NCI-H446 (cell line): Measurements from ENCODE around the gene DNAH9.

Source experiments
- DNase-seq, 2 experiments: peaks; one replicate each; lab custom pipeline; 2025; lab: John Stamatoyannopoulos, UW

DNAH9 gene

DNA sequence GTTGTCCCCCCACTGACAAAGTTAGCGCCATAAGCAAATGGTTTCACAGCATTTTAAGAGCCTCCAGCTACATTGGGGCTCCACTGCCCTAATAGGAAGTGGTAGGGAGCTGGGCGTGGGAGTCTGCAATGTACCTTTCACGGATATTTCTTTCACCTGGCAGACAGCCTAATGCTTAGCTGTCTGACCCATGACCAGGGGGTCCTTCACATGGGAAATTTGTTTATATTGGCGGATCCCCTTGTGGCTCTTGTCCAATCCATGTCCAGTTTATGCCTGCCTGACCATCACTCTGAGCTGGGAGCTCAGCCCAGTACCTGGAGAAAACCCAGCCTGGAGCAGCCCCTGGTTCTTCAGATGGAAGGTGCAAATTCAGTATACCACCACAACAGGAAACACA lies 254.0 kb downstream of the DNAH9 start:
- DNase-seq = no peak

DNA sequence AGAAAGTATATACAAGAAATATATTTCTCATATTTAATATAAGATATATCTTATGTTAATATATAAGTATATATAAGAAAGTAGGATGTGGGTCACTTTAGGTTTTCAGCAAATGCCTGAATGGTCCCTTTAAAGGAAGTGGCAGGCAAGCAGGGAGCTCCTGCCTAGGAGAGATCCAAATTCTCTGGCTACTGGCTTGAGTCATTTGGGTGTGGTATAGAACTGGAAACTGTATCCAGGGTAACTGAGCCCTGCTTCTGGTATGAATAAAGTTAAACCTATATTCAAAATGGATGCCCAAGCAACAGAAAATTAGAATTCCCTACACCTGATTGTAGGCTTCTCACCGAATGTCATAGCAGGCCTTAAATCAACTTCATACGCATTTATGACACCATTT lies 254.6 kb downstream of the DNAH9 start:
- DNase-seq = no peak

DNA sequence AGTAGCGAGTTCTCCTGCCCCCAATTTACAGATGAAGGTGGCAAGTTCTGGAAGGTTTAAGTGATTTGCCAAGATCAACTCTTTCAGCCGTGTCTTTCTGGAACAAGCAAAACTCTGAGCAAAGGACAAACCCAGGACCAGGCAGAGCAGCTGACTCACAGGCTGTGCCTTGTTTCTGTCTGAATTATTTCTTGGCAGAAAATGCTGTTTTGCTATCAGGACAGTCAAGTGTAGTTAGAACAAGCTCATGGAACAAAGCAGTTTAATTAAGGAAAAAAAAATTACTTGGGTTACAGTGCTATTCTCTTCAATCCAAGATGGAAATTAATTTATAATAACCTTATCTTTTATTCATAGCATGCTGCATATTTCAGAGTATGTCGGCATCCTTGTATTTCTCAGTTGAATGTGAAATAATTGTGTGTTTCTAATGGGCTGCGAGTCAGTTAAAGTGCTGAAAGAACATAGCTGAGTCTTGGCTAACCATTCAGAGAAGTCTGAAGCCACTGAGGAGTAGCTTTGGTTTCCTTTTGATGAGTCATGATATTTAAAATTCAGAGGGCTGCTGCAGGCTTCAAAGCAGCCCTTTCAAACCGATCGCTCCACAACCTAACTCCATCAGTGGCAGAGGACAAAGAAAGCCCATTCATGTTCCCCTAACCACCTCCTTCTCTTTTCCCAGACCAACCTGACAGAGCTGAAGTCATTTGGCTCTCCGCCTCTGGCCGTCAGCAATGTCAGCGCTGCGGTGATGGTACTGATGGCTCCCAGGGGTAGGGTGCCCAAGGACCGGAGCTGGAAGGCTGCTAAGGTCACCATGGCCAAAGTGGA lies 255.3 kb downstream of the DNAH9 start:
- DNase-seq = no peak

DNA sequence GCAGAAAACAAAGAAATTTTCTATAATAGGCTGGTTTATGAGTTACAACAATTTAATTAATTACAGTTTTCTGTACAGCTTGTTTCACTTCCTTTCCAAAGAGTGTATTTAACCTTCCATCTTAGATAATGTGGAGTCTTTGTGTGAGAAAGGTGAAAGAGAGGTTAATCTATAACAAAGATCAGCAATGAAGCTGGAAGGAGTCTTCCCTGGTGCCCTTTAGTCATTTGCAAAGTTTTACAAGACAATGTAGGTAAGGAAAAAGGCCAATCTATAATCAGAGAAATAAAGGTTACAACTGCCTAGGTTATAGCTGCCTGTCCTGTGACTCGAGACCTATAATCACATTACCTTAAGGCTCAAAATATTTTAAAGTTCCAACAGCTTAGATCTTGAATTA lies 257.0 kb downstream of the DNAH9 start:
- no peak for DNase-seq

DNA sequence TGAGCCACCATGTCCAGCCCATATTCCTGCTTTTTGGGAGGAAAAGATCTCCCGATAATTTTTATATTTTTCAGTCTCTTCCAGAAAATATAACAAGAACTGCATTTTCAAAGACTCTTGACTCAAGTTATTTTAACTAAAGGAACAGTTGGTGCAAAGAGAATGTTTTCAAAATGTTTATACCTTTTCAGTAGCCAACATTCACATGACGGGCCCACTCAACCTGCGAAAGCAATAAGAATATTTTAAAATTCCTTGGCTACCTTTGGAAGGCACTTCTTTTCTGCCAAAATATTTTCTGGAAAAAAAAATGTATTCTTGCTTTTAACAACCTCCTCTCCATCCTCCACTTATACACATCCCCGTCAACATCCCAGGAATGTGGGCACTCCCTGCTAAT lies 258.7 kb downstream of the DNAH9 start:
- no peak for DNase-seq

DNA sequence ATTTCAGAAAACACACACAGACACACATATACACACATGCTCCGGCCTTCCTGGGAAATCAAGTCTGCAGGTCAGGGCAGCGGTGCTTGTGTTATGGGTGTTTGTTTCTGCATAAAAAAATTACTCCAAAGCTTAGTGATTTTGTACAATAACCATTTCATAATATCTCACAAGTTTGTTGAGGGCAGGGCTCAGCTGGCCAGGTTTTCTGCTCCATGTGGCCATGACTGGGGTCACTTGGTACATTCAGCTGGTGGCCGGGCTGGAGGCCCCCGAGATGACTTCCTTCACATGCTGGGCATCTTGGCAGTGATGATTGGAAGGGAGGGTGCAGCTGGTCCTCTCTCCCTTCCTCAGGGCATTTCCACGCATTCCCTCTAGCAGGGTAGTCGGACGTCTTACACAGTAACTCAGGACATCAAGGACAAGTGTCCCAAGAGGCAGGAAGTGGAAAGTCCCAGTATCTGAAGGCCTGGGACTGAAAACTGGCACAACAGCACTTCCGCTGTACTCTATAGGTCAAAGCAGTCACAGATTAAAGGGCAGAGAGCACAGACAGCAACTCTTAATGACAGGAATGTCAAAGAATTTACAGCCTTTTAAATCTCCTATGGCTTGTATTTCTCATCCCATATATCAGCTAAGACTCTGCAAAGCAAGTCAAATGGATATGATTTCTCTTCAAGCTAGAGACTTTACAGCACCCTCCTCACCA lies 271.6 kb downstream of the DNAH9 start:
- no peak for DNase-seq

DNA sequence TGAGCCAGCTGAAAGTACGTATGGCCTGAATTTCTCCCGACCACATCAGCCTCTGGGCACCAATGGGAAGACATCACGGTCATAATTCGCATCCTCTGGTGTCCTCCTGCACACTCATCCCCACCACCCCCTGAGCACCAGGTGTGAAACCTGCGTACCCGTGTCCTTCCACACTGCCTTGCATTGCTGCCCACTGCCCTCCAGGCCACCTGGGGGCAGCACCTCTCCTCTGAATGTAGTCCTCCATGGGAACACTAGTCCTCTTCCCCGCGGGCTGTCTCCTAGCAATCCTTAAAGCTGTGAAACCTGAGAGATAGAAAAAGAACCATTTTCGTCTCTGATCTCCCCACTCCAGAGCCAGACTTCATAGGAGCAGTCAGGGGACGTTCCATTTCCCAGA lies 273.5 kb downstream of the DNAH9 start:
- DNase-seq = no peak

DNA sequence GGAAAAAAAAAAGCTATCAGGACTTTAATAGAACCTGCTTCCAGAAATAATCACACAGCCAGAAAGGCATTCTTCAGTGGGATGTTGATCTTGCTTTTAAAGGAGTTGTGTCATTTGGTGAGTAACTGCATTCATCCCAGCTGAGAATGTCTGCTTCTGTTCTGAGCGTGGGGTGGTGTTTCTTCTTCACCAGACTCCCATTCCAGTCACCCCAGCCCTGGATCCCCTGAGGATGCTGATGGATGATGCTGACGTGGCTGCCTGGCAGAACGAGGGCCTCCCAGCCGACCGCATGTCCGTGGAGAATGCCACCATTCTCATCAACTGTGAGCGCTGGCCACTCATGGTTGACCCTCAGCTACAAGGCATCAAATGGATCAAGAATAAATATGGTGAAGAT lies 276.5 kb downstream of the DNAH9 start:
- no peak for DNase-seq

DNA sequence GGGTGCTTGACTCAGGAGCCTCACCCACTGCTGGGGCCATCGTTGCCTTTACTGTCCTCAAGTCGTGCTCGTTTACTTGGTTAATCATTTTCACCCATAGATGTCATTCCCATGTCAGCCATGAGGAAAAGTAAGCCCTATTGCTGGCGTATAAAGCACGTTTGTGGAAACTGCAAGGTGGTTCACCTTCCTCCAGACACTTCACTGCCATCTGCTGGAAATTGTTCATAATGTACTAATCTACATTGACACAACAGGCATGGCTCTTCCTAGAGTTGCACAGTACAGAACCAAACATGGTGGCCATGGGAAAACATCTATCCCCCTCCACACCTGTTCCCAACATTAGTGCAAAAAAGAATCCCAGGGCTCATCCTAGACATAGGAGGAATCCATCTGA lies 282.4 kb downstream of the DNAH9 start:
- DNase-seq = no peak

DNA sequence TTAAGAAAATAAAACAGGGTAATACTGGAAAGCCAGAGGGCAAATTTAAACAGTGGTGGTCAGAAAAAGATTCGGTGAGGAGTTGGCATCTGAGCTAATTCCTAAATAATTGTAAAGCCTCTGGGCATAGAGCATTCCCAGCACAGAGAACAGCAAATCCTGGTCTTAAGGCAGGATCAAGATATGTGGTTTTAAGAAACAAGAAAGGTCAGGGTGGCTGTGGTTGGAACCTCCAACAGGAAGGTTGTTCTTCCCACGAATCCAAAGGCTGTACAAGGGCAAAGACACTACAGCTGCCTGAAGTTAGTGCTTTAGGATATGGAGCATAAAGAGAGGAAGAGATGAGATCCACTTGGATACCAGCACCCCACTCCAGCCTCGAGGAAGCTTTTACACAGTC lies 284.4 kb downstream of the DNAH9 start:
- no peak for DNase-seq

DNA sequence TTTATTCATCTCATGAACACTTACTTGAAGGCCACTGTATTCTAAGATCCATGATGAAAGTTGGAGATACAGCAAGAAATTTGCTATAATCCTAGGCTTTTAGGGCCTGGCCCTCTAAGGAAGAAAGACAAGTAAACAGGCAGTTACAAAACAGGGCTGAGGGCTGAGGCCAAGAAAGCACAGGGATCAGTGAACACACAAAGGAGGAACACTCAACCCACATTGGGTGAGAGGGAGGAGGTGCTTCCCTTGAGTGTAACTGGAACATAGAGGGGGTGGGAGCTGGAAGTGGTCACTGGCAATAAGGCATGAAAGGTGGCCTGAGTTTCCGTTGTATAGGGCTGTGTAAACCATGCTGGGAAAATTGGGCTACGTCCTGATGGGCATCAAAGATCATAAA lies 286.8 kb downstream of the DNAH9 start:
- no peak for DNase-seq

DNA sequence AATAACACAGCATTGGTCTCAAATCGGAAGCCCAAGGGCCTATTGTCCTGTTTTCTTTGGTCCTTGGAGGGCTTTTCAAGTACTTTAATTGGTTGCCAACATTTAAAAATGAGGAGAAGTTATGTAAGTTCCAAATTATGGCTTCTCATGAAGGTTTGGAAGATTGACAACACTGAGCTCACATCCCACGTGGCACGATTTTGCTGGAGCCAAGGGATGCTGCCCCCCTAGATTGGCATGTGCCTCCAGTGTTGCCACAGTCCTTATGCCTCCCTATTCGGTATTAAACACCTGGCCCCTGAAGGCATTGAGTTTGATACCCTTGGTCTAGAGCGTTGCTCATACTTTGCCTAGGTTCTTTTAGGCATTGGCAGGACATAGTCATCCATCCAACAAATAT lies 291.0 kb downstream of the DNAH9 start:
- DNase-seq = no peak

DNA sequence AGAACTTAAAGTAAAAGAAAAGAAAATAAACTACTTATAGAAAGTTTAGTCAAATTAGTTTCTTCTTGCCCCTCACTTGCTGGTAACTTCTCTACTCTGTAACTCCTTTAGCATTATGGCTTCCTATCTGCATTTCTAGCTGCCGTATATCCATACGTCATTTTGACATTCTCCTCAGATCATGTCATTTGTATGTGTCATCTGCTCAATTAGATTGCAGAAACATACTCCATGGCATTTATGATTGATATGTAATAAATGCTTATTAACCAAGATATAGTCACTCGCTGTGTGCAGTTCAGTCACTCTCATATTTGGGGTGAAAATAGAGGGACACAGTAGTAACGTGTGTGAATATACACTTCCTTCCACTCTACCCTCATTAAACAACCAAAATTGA lies 295.6 kb downstream of the DNAH9 start:
- DNase-seq = no peak

DNA sequence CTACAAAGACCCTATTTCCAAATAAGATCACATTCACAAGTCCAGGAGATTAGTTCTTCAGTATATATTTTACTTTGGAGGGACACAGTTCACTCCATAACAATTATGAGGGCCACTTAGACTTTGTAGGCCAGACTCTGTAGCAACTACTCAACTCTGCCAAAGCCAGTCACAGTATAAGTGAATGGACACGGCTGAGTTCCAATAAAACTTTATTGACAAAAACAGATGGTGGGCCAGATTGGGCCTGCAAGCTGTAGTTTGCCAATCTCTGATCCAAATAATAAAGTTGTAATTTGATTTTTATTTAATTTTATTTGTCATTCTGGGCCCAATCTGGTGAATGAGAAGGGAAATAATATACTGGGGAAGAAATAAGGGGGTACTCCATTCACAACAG lies 297.9 kb downstream of the DNAH9 start:
- DNase-seq = no peak

DNA sequence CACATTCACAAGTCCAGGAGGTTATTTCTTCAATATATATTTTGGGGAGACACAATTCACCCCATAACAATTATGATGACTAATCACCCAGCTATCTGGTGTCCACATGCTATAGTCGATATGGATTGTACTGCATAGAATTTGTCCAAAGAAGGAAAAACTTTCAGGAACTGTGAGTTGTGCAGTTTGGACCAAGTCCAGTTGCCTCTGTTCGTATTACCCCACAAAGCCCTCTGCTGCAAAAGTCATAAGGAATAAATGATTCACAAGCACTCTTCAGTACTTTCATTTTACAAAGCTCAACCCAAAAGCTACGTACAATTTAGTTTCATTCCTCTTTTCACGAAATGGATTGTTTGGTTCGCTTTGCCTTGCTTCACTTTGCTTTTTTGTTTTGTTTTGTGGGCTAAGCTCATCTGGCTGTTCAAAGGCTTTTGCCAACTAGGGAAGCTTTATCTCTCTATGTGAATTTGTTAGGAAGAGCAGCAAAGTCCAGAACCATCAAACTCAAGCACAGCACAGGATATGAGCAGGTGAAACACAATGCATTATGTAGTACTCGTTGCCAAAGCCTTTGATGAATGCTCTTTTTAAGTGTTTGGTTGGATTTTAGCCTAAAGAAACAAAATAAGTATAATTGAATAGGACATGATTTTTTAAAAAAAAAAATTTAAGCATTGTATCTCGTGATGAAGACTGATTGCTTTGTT lies 300.4 kb downstream of the DNAH9 start:
- DNase-seq = no peak

DNA sequence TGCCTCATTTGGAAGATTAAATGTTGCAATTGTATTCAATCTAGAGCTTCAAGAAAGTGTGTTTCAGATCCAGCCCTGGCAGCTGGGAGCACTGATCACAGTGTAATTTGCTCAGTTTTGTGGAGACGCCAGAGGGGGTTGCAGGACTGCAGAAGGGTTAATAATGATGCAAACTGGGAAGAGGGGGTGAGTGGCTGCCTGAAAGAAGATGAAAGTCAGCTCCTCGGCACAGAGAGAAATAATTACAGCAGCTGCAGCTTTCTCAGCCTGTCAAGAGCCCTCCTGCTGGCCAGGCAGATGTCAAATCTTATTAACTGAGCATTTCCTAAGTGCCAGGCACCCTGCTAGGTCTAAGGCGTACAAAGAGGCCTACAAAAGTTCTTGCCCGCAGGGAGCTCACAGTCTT lies 301.3 kb downstream of the DNAH9 start:
- DNase-seq = no peak

DNA sequence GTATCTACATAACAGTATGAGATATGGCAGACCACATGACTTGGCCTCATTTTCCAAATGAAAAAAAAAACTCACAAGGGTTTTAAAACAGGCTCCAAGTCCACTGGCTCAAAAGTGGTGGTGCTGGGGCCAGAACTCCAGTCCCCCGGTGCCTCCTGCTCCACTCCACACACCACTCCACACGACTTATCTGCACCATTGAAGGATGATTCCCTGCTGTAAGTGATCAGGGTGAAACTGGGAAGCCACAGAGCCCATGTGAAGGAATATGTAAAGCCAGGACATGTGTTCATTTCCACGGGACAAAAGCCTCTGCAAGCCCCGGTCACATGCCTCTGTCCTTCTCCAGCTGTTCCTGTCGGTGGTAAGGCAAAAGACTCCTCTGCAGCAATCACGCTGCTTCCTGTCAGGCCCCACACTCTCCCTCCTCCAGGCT lies 301.8 kb downstream of the DNAH9 start:
- no peak for DNase-seq

DNA sequence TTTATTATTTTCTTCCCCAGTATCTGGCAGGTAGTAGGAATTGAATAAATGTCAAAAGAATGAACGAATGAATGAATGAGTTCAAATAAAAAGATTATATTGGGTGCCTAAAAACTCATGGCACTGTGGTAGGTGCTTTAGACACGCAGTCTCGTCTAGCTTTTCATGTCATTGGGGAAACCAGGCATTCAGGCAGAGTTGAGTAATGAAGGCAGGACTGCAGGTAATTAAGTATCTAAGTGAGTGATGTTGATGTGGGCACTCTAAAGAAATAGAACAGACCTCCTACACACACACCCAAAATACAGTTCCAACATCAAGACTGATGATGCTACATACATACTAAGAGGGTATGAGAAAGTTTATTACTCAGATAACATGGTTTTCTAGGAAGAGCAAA lies 302.4 kb downstream of the DNAH9 start:
- DNase-seq = no peak

DNA sequence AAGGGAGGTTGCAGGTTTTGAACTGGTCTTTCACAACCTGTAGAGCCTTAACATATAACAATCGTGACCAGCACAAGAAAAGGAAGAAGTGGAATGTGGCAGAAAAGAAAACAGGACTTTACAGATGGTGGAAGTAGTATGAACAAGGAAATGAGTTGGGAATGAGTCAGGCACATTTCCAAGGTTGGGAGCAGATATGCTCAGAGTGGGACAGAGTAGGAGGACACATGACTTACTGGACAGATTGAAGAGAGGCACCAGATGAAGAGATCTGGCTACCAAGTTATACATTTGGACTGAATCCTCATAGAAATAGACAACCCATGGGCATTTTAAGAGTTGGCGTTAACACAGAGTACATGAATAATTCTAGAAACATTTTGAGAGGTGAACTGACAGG lies 303.7 kb downstream of the DNAH9 start:
- DNase-seq = no peak

DNA sequence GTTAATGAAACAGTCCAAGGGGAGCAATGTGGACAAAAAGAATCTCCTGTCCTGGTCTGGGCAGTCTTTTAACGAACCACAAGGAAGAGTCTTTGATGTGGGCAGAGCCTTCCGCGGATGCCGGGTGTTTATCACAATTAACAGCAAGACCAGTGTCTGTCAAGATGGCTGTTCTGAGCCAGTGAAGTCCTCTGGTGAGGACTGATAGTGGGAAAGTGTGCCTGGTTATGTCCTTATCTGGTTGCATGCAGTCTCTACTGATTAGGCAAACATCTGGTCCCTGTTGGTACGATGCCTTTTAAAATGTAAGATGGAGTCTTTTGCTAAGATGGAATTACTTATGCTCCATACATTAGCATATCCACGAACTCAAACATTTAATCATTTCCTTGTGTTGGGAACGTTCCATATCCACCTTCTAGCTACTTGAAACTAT lies 310.5 kb downstream of the DNAH9 start:
- no peak for DNase-seq

DNA sequence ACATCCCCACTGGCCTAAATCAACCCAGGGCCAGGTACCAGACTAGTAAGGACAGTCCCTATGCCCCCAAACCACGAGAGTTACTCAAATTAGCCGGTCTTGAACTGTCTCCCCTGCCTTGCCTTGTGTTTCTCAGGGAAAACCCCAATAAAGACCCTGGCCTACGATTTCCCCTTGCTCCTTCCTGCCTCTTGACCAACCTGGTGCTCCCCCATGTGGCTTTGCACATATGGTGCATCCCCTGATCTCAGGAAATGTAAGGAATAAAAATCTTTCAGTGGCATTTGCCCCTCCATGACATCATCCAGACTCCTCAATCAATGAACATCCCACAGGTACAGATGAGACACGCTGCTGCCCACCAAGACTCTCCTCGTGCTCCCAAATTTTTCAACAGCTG lies 311.1 kb downstream of the DNAH9 start:
- no peak for DNase-seq

DNA sequence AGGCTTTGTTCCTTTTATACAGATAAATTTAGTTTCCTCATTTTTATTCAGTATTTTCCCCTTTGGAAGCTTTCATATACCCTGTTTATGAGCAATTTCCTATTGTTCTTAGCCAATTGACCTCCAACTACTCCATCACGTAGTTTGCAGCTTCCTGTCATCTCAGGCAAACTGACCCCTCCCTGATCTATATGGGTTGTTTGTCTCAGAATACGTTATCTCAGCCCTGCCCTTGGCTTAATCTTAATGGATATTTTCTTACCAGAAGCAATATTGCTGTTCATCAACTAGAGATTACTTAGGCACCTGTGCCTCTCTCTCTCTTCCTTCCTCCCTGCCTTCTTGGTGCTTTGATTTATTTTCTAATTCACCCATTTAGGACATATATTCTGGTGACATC lies 317.8 kb downstream of the DNAH9 start:
- DNase-seq = no peak

DNA sequence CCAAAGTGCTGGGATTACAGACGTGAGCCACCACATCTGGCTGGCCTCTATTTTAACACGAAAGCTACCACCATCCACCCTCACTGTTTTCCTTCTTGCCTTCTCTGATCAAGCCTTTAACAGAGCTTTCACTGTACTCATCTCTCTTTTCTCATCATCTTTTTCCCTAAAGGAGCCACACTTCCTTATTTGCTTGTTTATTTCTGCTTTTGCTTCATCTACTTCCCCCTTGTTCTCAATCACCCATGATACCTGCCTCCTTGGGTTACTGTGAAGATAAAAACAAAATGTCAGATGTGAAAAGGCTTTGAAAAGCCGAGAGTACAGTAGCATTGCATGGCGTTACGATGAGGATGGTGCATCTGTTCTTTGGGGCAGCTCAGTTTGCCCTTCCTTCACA lies 319.1 kb downstream of the DNAH9 start:
- no peak for DNase-seq
